GM12801 (cell line): ENCODE data around the gene PLCD1.

Experiments
- CTCF ChIP-seq: IDR thresholded peaks from one replicate; pipeline ENCODE4 v1.5.1; 2011; ENCODE audit warnings: control low read depth; ENCODE audit not compliant: insufficient read length; ENCODE audit errors: extremely low read depth

PLCD1 gene

GRCh38 chr3:38051131-38051530, 21.7 kb upstream of the PLCD1 start:
- no peak for TF ChIP-seq CTCF

- no peak for TF ChIP-seq CTCF
Measured at GRCh38 chr3:38049358-38050126, 20.1 kb upstream of the PLCD1 start.

DNA sequence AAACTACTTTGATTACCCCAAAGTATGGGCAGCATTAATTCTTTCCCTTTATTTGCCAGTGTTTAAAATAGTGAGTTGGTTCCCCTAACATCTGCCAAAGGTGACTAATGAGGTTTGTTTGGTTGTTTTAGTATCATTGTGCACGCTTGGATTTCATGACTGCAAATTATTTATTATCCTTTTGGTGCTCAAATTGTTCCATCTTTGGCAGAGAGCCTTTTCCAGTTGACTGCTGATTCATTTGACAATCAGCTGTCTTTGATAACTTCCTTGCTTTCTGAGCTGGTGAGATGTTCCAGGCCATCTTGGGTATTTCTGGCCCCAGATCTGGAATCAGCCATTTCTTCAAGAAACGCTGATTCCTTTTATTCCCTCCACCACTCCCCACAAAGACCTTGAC, 18.5 kb upstream of the PLCD1 start:
- no peak for TF ChIP-seq CTCF

DNA sequence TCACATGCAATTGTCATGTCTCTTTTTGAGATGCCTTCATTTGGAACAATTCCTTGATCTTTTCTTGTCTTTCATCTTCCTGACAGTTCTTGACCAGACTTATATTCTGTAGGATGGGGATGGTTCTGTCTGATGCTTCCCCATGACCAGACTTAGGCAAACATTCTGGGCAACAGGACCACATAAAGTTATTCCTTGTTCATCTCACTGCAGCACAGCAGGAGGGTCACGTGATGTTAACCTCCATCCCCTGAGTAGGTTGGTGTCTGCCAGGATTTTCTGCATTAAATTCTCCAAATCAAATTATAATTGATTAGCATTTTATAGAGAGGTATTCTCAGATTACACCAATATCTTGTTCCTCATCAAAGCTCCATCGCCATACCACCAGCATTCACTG, 17.4 kb upstream of the PLCD1 start:
- TF ChIP-seq CTCF: no peak

DNA sequence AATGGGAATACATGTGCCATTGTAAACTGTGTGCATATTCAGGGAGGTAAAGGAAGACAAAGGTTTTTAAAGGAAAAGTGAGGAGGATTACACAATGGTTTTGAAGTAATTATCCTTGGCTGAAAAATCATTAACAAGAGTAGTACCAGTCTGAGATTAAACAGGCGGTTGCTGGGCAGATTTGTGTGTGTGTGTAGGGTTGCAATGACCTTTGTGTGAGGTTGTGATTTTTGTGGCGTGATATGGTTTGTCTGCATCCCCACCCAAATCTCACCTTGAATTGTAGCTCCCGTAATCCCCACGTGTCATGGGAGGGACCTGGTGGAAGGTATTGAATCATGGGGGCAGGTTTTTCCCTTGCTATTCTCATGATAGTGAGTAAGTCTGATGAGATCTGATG, 16.6 kb upstream of the PLCD1 start:
- no peak for TF ChIP-seq CTCF

- TF ChIP-seq CTCF: no peak
Measured at GRCh38 chr3:38043486-38043885, 14.0 kb upstream of the PLCD1 start.

GRCh38 chr3:38040401-38040800, 11.0 kb upstream of the PLCD1 start:
- no peak for TF ChIP-seq CTCF
